Mucosa of descending colon (tissue), 3 donors: ENCODE data around the gene PAX6. TPM values are rescaled to one million over a fixed set of nuclear protein-coding genes. Genes with fewer than 3 reads are reported as not detected.

Source experiments
- ATAC-seq: fragments of 200-7000 bp; cut with Tn5 transposase; one replicate; pipeline ENCODE4 v1.9.1; 2020; ENCODE audit warnings: mild to moderate bottlenecking, moderate library complexity
- DNase-seq, 3 donors: peaks; one replicate each; pipeline ENCODE4 v3.0.0-alpha.2; 2020
- H3K36me3 ChIP-seq: fragments of 200-600 bp; one replicate; pipeline ENCODE4 v1.8.0; 2021; ENCODE audit warnings: low read depth, mild to moderate bottlenecking
- H3K4me1 ChIP-seq: fragments of 200-600 bp; one replicate; pipeline ENCODE4 v1.8.0; 2021; ENCODE audit warnings: low read depth, mild to moderate bottlenecking
- H3K4me3 ChIP-seq: fragments of 200-600 bp; one replicate; pipeline ENCODE4 v1.8.0; 2021; ENCODE audit warnings: mild to moderate bottlenecking
- H3K9me3 ChIP-seq: fragments of 200-600 bp; one replicate; pipeline ENCODE4 v1.8.0; 2021; ENCODE audit warnings: mild to moderate bottlenecking
- intact Hi-C, 2 donors: fragments of 100-400 bp; cut with DNase I in 1 of 2; cut with micrococcal nuclease in 1 of 2; formaldehyde crosslinking; loops; one replicate each; pipeline versions ENCODE4 v1.11.0 to v1.11.1; 2022; cut with DNase I, micrococcal nuclease
- total RNA-seq, 3 donors: library from RNA; stranded (reverse); fragmentation: NEBNext Ultra II Directional in 2 of 3; extraction: Animal tissue kit (Norgen Biotek cat#: 25700) in 2 of 3; gene quantifications; one replicate each; pipeline versions ENCODE4 v1.2.1 to v1.2.4, GENCODE V29; 2021 to 2023
- TF ChIP-seq, protein P1 (sequence below): fragments of 200-600 bp; IDR thresholded peaks from one replicate; pipeline ENCODE4 v1.8.0; 2022; ENCODE audit warnings: antibody characterized with exemption, mild to moderate bottlenecking
- donor health status: DM: no; HTN: no; CAD: no; lungs with moderate emphysema.
- donor health status: DM: no; HTN: no; CAD: no.
- donor health status: DM: no; HTN: yes; CAD: no.

Gene PAX6
- total RNA-seq, 3 donors from 2014 or later, result 0.09 to 1.1 (median 0.63) TPM

DNA sequence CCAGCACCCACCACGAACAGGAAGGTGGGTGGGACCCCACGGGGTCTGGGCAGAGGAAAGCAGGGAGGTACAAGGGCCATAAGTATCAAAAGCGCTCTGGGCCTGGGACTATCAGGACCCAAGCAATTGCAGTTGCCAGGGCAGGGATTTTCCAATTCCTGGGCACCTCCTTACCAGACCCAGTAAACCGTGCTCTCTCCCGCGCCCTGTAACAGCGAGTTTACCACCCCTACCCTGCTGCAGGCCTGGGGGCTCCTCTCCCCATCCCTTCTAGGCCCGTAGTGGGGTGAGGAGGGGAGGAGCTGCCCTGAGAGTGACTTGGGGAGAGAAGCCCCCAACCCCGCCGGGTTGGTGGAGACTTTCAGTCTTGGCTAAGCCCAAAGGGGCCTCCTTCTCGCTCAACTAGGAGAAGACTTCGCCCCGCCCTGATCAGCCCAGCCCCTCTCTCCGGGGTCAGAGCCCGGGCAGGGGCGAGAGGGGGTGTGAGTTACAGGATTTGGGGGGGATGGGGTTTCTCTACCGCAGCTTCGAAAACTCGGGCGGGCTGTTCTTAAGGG, 5.4 kb downstream of the PAX6 start:
- intact Hi-C loops, result no loop called here
- TF ChIP-seq, protein P1, sequence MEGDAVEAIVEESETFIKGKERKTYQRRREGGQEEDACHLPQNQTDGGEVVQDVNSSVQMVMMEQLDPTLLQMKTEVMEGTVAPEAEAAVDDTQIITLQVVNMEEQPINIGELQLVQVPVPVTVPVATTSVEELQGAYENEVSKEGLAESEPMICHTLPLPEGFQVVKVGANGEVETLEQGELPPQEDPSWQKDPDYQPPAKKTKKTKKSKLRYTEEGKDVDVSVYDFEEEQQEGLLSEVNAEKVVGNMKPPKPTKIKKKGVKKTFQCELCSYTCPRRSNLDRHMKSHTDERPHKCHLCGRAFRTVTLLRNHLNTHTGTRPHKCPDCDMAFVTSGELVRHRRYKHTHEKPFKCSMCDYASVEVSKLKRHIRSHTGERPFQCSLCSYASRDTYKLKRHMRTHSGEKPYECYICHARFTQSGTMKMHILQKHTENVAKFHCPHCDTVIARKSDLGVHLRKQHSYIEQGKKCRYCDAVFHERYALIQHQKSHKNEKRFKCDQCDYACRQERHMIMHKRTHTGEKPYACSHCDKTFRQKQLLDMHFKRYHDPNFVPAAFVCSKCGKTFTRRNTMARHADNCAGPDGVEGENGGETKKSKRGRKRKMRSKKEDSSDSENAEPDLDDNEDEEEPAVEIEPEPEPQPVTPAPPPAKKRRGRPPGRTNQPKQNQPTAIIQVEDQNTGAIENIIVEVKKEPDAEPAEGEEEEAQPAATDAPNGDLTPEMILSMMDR, result no peak
- DNase-seq, result no peak
- H3K4me3 ChIP-seq, result no peak overlapping the region
- no peak for ATAC-seq
- H3K4me1 ChIP-seq, result peaks cover 20% of the 10 kb centered on the region
- H3K36me3 ChIP-seq, result no peaks in the 10 kb centered on the region
- no peaks in the 10 kb centered on the region for H3K9me3 ChIP-seq

DNA sequence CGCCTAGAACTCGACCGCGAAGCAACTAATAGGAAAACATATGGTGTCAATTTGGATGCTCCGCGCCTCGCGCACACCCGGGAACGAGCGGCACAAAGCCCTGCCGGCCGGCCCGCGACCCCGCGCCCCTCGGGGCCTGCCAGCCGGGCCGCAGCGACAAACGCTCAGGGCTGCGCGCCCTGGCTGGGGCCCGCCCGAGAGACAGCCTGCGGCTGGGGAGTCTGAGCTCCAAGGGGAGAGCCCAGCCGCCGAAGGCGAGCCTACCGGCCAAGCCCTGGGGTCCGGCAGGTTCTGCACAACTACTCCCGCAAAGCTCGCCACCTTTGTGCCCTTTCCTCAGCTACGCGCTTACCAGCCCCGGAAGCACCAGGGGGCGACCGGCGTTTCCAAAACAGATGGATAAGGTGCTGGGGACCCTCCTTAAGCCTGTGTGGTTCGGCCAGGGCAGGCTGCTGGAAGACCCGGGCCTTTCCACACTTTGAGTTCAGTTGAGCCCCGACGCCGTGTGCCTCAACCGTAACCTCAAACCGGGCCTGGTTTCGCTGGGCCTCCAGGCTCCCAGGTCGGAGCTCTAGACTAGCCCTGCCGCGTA, 6.0 kb downstream of the PAX6 start:
- H3K4me3 ChIP-seq, result no peak overlapping the region
- ATAC-seq (no peak), DNase-seq (no peak)
- intact Hi-C loops, result no loop called here
- H3K9me3 ChIP-seq, result no peaks in the 10 kb centered on the region
- H3K36me3 ChIP-seq, result no peaks in the 10 kb centered on the region
- H3K4me1 ChIP-seq, result peaks cover 14% of the 10 kb centered on the region
- TF ChIP-seq, protein P1, result no peak

DNA sequence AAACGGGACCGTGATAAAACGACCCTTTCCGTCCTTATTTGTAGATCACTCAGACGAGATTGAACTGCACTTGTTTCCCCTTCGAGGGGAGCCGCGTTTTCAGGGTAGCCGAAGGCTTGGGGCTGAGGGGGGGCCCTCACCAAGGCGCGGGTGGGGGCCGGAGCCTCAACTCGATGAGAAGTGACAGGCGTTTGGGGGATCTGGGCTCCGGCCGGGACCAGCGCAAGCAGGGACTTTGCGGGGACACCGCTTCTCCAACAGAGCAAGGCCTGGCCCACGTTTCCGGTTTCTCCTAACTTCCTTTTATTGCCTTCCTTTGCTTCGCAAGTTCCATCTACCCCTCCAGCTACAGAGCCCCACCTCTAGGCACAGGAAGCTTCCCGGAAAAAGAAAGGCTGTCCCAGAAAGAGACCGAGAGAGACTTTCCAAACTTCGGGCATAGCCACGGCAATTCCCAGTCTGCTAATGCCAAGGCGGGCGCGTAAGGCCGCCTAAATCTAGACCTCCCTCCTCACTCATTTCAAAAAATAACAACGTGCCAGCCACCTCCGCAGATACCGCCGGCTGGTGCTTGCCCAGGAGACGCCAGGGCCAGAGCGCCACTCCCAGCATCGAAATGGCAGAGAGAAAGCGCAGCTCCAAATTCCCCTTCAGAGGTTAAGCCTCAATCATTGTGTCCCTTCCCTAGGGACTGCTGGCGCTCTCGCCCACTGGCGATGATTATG, 6.6 kb downstream of the PAX6 start:
- Histone ChIP-seq H3K9me3 (no peaks in the 10 kb centered on the region), H3K4me1 (peaks cover 13% of the 10 kb centered on the region), H3K36me3 (no peaks in the 10 kb centered on the region), H3K4me3 (no peak overlapping the region)
- DNase-seq (no peak), ATAC-seq (no peak)
- intact Hi-C loops, result no loop called here
- TF ChIP-seq, protein P1, result no peak

DNA sequence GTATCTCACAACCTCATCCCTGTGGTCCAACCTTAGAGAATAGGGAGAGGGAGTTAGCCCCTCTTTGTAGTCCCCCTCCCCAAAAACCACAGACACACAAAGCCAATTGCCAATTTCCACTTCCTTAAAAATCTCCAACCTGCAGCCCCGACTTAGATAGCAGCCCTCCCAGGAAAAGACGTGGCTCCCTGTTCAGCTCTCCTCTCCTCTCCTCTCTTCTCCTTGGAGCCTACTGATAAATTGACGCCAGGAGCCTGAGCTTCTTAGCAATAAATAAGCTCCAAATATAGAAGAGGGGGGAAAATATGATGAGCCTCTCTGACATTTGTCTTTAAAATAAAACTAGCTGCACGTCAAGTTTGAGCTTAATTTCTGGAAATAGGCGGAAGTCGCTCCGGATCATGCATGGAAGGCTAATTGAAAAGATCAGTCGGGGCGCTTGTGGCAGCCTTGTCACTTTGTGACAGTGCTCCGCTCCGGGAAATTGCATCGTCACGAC, 7.3 kb downstream of the PAX6 start:
- H3K36me3 ChIP-seq, result no peaks in the 10 kb centered on the region
- H3K4me1 ChIP-seq, result peaks cover 13% of the 10 kb centered on the region
- DNase-seq, result no peak
- no peak for ATAC-seq
- H3K9me3 ChIP-seq, result no peaks in the 10 kb centered on the region
- no peak overlapping the region for H3K4me3 ChIP-seq
- TF ChIP-seq, protein P1, result no peak
- intact Hi-C loops, result no loop called here

DNA sequence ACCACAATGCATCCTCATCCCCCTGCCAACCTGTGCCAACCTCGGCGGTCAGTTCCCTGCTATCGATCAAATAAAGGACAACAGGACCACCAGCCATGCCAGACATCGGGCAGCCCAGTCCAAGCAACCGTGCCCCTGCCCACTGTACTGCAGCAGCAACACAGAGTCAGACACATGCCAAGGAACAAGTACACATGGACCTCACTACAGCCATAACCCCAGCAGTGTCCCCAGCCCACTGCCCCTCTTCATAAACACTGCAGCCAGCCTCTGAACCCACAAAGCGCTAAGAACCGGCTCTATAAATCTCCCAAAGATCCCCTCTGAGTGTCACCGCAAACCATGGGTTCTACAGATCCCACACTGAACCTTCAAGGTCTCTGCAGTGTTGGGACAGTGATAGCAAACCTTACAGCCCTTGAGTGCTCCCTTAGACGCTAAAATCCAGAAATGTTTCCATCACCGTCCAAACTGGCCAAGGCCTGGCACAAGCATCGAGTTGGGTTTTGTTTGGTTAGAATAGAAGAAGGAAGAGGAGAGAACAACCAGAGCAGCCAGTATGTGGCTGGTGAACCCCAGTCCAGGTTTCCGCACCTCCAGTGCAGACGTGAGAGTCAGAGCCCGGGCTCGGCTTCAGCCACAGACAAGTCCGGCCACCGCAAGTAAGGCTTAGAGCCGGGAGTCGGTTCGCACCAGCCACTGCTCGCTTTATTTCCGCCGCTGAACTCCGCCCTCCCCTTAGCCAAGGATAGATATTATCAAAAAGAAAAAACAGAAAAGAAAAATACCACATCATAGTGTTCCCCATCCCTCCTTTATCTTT, 7.9 kb downstream of the PAX6 start:
- H3K4me3 ChIP-seq, result no peak overlapping the region
- peaks cover 13% of the 10 kb centered on the region for H3K4me1 ChIP-seq
- no peaks in the 10 kb centered on the region for H3K36me3 ChIP-seq
- intact Hi-C loops, result no loop called here
- ATAC-seq, result no peak
- no peak for DNase-seq
- TF ChIP-seq, protein P1, result no peak
- no peaks in the 10 kb centered on the region for H3K9me3 ChIP-seq
